ENCODE results near the gene KCNJ11.

KCNJ11 gene

DNA sequence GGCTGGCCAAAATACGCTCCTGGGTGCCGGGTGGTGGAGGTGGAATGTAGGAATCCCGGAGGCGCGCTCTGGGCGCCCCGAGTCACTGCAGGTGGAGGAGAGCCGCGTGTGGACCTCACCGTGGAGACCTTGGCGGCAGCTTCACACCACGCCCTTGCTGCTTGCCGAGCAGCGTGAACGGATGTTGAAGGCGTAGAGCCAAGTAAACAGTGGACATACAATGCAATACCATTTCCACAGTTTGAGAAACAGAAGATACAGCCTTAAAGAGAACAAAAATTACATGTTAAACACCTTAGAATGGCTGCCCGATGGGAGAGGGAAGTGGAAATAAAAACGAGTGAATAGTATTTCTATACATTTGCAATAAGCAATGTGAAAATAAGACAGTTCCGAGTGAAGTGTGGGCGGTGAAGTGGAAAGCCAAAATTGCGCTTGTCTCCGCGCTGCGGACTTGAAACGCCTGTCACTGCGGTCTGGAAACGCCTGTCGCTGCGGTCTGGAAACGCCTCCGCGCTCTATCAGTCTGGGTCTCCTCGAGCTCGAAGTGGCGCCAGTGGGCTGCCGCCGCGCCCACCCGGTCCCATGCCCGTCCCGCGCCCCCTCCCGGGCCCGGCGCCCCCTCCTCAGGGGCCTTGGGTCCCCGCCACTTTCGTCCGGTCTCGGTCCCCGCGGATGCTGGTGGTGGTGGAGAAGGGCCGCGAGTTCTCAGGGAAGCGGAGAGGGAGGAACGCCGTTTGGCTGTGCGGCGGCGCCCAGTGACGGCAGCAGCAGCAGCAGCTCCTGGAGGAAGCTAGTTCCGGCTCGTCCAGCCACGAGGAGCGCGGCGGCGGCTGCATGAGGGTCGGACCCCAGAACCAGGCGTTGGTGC, 35.3 kb downstream of the KCNJ11 start:
- peak; percentile 89 for DNase-seq

GRCh38 chr11:17351510-17352176, 36.8 kb downstream of the KCNJ11 start, which contains the start of gene NCR3LG1:
TSS of gene NCR3LG1 (plus strand) at chr11:17351800. CDS start at chr11:17351970, 170 bp downstream.
- DNase-seq: peak; percentile 83

DNA sequence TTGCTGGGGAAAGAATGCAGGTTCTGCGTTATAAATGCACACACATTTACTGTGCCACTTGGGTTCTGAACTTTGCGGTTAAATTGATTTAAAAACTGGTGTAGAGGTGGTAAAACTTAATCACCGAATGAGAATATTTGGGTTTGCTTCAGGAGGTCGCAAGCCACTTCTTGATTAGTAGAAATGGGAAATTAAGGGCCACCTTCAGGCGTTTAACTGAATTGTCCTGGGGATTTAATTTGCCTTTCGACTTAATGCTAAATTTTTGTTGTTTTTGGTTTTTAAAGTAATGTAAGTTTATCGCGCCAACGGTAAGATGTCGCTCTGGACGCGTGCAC, 37.3 kb downstream of the KCNJ11 start:
- DNase-seq: no peak

DNA sequence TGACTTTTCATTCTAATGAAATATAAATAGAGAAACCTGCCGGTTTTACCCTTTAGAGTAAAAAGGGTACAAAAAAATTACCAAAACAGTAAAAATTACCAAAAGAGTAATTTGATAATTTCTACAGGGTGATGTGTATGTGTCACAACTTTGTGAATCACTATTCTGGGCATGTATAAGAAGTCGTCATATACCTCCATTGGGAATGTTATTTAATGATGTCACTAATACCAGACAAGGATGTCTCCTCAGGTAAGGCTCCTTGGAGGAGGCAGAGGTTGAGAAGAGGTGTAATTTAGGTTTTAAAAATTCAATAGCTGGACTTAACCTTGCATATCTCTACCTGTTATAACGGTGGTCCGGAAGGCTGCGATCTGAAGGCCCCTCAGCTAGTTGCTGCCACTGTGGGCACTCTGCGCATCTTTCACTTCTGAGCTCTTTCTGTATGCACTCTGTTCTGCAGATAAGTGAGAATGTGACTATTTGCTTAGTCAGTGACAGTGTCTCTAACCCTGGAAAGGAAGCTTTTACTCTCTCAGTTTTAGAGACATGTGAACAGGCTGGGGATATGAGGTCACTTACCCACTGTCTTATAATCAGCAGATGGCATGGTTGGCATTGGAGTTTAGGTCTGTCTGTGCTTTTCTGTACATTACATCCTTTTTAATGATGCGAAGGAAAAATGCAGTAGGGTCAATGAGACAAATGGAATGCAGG, 37.8 kb downstream of the KCNJ11 start:
- peak; percentile 30 for DNase-seq

- no peak for DNase-seq
These were observed 40.8 kb downstream of the KCNJ11 start for GRCh38 chr11:17347676-17348075.

- DNase-seq: peak; percentile 29
These were observed 44.6 kb downstream of the KCNJ11 start for GRCh38 chr11:17343907-17344306.

DNA sequence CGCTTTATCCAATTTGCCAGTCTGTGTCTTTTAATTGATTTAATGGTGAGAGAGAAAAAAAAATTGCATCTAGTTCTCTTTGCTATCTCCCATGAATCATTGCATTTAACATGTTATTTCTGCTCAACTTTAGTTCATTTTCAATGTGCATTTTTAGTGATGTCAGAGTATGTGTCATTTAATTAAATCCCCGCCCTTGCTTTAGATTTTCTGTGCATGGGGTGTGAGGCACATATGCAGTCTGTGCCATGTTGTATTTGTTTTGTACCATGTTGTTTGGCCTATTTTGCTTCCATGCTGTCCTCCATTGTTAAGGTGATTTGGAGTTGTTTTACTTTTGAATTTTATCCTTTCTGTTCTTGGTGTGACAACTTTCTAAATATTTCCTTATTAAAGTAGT, 45.2 kb downstream of the KCNJ11 start:
- DNase-seq: no peak
